ENCODE data around the gene PARP9. TPM values are rescaled to one million over a fixed set of nuclear protein-coding genes. Genes with fewer than 3 reads are reported as not detected.

PARP9 gene
- total and polyA plus RNA-seq, 10 of the 15 experiments (the other 5 are each of a cell fraction or from before 2014, with no cell fraction given), result 34.0 to 122 (median 46.1) TPM

DNA sequence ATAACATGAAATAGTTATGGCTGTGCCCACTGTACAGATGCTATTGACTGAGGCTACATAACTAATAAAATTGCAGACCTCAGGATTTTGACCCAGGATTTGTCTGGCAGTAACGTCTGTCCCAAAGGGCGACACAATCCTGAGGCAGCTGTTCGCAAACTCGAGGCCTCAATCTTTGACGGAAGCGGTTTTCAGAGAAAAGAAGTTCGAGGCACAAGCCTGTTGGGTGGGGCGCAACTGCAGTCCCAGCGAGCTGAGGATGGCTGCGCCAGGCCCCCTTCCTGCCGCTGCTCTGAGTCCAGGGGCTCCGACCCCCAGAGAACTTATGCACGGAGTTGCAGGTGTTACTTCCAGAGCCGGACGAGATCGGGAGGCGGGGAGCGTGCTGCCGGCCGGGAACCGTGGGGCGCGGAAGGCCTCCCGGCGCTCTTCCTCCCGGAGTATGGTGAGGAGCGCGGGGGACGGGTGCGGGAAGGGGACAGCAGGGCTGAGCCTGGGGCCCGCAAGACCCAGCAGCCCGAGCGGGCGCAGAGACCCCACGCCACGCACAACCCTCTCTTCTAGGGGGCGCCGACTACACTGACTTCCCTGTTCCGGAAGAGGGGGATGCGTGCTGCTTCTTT lies 13.4 kb upstream of the PARP9 start, which contains the start of gene PARP15 (continued):
- TF ChIP-seq ZNF592 (IDR thresholded peaks at IDR 0.05), result 0 out of 2 replicates have a peak, but pooled peaks have one; percentile 56
- TF ChIP-seq, protein P1, sequence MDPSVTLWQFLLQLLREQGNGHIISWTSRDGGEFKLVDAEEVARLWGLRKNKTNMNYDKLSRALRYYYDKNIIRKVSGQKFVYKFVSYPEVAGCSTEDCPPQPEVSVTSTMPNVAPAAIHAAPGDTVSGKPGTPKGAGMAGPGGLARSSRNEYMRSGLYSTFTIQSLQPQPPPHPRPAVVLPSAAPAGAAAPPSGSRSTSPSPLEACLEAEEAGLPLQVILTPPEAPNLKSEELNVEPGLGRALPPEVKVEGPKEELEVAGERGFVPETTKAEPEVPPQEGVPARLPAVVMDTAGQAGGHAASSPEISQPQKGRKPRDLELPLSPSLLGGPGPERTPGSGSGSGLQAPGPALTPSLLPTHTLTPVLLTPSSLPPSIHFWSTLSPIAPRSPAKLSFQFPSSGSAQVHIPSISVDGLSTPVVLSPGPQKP (IDR thresholded peaks at IDR 0.05; ENCODE audit: low read depth, low read length), result no peak
- TF ChIP-seq BACH1 (IDR thresholded peaks at IDR 0.05; ENCODE audit: borderline replicate concordance), result 0 out of 2 replicates have a peak, but pooled peaks have one; percentile 58
- TF ChIP-seq PRDM15 (CRISPR knock-in tag; IDR thresholded peaks at IDR 0.05), result no peak
- no peak for TF ChIP-seq RFX5 (IDR thresholded peaks at IDR 0.05; ENCODE audit: low read depth, low read length)
- TF ChIP-seq, protein P2, sequence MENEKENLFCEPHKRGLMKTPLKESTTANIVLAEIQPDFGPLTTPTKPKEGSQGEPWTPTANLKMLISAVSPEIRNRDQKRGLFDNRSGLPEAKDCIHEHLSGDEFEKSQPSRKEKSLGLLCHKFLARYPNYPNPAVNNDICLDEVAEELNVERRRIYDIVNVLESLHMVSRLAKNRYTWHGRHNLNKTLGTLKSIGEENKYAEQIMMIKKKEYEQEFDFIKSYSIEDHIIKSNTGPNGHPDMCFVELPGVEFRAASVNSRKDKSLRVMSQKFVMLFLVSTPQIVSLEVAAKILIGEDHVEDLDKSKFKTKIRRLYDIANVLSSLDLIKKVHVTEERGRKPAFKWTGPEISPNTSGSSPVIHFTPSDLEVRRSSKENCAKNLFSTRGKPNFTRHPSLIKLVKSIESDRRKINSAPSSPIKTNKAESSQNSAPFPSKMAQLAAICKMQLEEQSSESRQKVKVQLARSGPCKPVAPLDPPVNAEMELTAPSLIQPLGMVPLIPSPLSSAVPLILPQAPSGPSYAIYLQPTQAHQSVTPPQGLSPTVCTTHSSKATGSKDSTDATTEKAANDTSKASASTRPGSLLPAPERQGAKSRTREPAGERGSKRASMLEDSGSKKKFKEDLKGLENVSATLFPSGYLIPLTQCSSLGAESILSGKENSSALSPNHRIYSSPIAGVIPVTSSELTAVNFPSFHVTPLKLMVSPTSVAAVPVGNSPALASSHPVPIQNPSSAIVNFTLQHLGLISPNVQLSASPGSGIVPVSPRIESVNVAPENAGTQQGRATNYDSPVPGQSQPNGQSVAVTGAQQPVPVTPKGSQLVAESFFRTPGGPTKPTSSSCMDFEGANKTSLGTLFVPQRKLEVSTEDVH (IDR thresholded peaks at IDR 0.05; ENCODE audit: low read depth, partially characterized antibody), result no peak
- TF ChIP-seq, protein P3, sequence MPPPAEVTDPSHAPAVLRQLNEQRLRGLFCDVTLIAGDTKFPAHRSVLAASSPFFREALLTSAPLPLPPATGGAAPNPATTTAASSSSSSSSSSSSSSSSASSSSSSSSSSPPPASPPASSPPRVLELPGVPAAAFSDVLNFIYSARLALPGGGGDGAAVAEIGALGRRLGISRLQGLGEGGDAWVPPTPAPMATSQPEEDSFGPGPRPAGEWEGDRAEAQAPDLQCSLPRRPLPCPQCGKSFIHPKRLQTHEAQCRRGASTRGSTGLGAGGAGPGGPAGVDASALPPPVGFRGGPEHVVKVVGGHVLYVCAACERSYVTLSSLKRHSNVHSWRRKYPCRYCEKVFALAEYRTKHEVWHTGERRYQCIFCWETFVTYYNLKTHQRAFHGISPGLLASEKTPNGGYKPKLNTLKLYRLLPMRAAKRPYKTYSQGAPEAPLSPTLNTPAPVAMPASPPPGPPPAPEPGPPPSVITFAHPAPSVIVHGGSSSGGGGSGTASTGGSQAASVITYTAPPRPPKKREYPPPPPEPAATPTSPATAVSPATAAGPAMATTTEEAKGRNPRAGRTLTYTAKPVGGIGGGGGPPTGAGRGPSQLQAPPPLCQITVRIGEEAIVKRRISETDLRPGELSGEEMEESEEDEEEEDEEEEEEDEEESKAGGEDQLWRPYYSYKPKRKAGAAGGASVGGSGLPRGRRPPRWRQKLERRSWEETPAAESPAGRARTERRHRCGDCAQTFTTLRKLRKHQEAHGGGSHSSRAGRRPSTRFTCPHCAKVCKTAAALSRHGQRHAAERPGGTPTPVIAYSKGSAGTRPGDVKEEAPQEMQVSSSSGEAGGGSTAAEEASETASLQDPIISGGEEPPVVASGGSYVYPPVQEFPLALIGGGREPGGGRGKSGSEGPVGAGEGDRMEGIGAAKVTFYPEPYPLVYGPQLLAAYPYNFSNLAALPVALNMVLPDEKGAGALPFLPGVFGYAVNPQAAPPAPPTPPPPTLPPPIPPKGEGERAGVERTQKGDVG (CRISPR knock-in tag; IDR thresholded peaks at IDR 0.05), result no peak
- peak; percentile 94 for TF ChIP-seq LARP7 (IDR thresholded peaks at IDR 0.05)
- no peak; the same call in 1 of the 2 replicates for TF ChIP-seq BCLAF1 (IDR thresholded peaks at IDR 0.05)

Measured in GM12878 (cell line).